DOHH2 (cell line): ENCODE results near the gene CD59.
"Not testable (repeated sequence)": the region's sequence is repeated elsewhere in the genome, so short reads cannot be mapped to it uniquely, and the experiment has no call there.

Source experiments
- H3F3A ChIP-seq: fragments of 200-600 bp; sonication (generic), shearing (Covaris generic); 2 replicates; pipeline ENCODE4 v1.6.0; 2016; ENCODE audit warnings: antibody characterized with exemption, mild to moderate bottlenecking; ENCODE audit not compliant: control insufficient read depth, insufficient read depth
- H3K27ac ChIP-seq: fragments of 200-600 bp; sonication (generic); 2 replicates; pipeline ENCODE4 v1.5.1; 2014; ENCODE audit warnings: low read depth, mild to moderate bottlenecking, low read length, moderate library complexity
- H3K27me3 ChIP-seq: fragments of 200-600 bp; sonication (generic); 2 replicates; pipeline ENCODE4 v1.6.1; 2014; ENCODE audit warnings: mild to moderate bottlenecking, low read length, mixed read lengths; ENCODE audit not compliant: control insufficient read depth
- H3K36me3 ChIP-seq: fragments of 200-600 bp; sonication (generic); 2 replicates; pipeline ENCODE4 v1.6.1; 2014; ENCODE audit warnings: mild to moderate bottlenecking, low read length, moderate library complexity, mixed read lengths; ENCODE audit not compliant: control insufficient read depth
- H3K4me1 ChIP-seq: fragments of 200-600 bp; sonication (generic); 2 replicates; pipeline ENCODE4 v1.6.1; 2014; ENCODE audit warnings: mild to moderate bottlenecking, low read length, mixed read lengths; ENCODE audit not compliant: control insufficient read depth
- H3K4me2 ChIP-seq: fragments of 200-600 bp; sonication (generic); 2 replicates; pipeline ENCODE4 v1.6.0; 2014; ENCODE audit warnings: mild to moderate bottlenecking, low read length, moderate library complexity
- H3K4me3 ChIP-seq: fragments of 200-600 bp; sonication (generic); 2 replicates; pipeline ENCODE4 v1.5.1; 2014; ENCODE audit warnings: mild to moderate bottlenecking, low read length, mixed read lengths
- H3K79me2 ChIP-seq: fragments of 200-600 bp; sonication (generic); 2 replicates; pipeline ENCODE4 v1.6.1; 2014; ENCODE audit warnings: mild to moderate bottlenecking, low read length, mixed read lengths; ENCODE audit not compliant: control insufficient read depth
- H3K9me2 ChIP-seq: fragments of 200-600 bp; sonication (generic); replicated peaks from 2 replicates; pipeline ENCODE4 v1.6.1; 2014; ENCODE audit warnings: mild to moderate bottlenecking, low read length, mixed read lengths; ENCODE audit not compliant: control insufficient read depth
- H3K9me3 ChIP-seq: fragments of 200-600 bp; sonication (generic); 2 replicates; pipeline ENCODE4 v1.6.1; 2014; ENCODE audit warnings: antibody characterized with exemption, low read length, mixed read lengths; ENCODE audit not compliant: control insufficient read depth, insufficient read depth
- H4K20me1 ChIP-seq: fragments of 200-600 bp; sonication (generic); 2 replicates; pipeline ENCODE4 v1.6.0; 2014; ENCODE audit warnings: low read depth, mild to moderate bottlenecking, antibody characterized with exemption, low read length, moderate library complexity; ENCODE audit not compliant: control insufficient read depth, insufficient read depth
- CTCF ChIP-seq: fragments of 200-600 bp; sonication (generic); IDR thresholded peaks from one replicate; pipeline ENCODE4 v1.5.1; 2014; ENCODE audit warnings: antibody characterized with exemption, mild to moderate bottlenecking, low read depth, low read length; ENCODE audit not compliant: poor library complexity, severe bottlenecking
- EZH2phosphoT487 ChIP-seq: fragments of 200-600 bp; sonication (generic); IDR thresholded peaks from 2 replicates; pipeline ENCODE4 v1.6.1; 2017; ENCODE audit warnings: borderline replicate concordance, mild to moderate bottlenecking, antibody characterized with exemption, low read length, moderate library complexity, mixed read lengths

The CD59 gene

GRCh38 chr11:33682019-33682418, 54.2 kb downstream of the CD59 start:
- H3K4me2 ChIP-seq: no peak overlapping the region
- H3K27ac ChIP-seq: no peak overlapping the region
- no peaks in the 10 kb centered on the region for H3K9me3 ChIP-seq
- no peak overlapping the region for H3K4me3 ChIP-seq
- H4K20me1 ChIP-seq: no peaks in the 10 kb centered on the region
- H3K9me2 ChIP-seq: no peaks in the 10 kb centered on the region
- TF ChIP-seq EZH2phosphoT487: no peak
- TF ChIP-seq CTCF: no peak
- no peaks in the 10 kb centered on the region for H3K4me1 ChIP-seq
- H3F3A ChIP-seq: no peaks in the 10 kb centered on the region
- H3K36me3 ChIP-seq: no peaks in the 10 kb centered on the region
- no peaks in the 10 kb centered on the region for H3K27me3 ChIP-seq
- no peaks in the 10 kb centered on the region for H3K79me2 ChIP-seq

- not testable (repeated sequence) for H3K79me2 ChIP-seq, H3K36me3 ChIP-seq, H3K4me3 ChIP-seq, H3K9me3 ChIP-seq, H3K4me2 ChIP-seq, H3K27ac ChIP-seq, H4K20me1 ChIP-seq, H3K4me1 ChIP-seq, H3K9me2 ChIP-seq, H3K27me3 ChIP-seq, H3F3A ChIP-seq
Measured at GRCh38 chr11:33678616-33679015, 57.6 kb downstream of the CD59 start.

- no peak overlapping the region for H3K4me2 ChIP-seq
- no peak overlapping the region for H3K27ac ChIP-seq
- H3K27me3 ChIP-seq: no peaks in the 10 kb centered on the region
- H3K79me2 ChIP-seq: no peaks in the 10 kb centered on the region
- peaks cover 4% of the 10 kb centered on the region; the same call in 1 of the 2 replicates for H3K36me3 ChIP-seq
- H3F3A ChIP-seq: no peaks in the 10 kb centered on the region
- no peaks in the 10 kb centered on the region for H3K4me1 ChIP-seq
- no peaks in the 10 kb centered on the region for H3K9me2 ChIP-seq
- no peaks in the 10 kb centered on the region for H3K9me3 ChIP-seq
- TF ChIP-seq CTCF (no peak), EZH2phosphoT487 (no peak)
- no peaks in the 10 kb centered on the region for H4K20me1 ChIP-seq
- H3K4me3 ChIP-seq: no peak overlapping the region
Measured at GRCh38 chr11:33674035-33674814, 62.0 kb downstream of the CD59 start.

- TF ChIP-seq EZH2phosphoT487 (no peak), CTCF (no peak)
- no peaks in the 10 kb centered on the region for H3K9me3 ChIP-seq
- no peaks in the 10 kb centered on the region for H3K4me1 ChIP-seq
- peaks cover 17% of the 10 kb centered on the region for H3K36me3 ChIP-seq
- no peaks in the 10 kb centered on the region for H3F3A ChIP-seq
- no peaks in the 10 kb centered on the region for H3K27me3 ChIP-seq
- no peaks in the 10 kb centered on the region for H3K79me2 ChIP-seq
- H3K4me3 ChIP-seq: no peak overlapping the region
- H3K9me2 ChIP-seq: no peaks in the 10 kb centered on the region
- no peak overlapping the region for H3K27ac ChIP-seq
- H3K4me2 ChIP-seq: no peak overlapping the region
- H4K20me1 ChIP-seq: no peaks in the 10 kb centered on the region
Measured at GRCh38 chr11:33672273-33672672, 64.0 kb downstream of the CD59 start.
